GM21528 (cell line): Measurements from ENCODE around the gene PADI4.

Source experiments
- ATAC-seq: cut with Tn5 transposase; IDR thresholded peaks from one replicate; pipeline ENCODE4 v1.9.1; 2021; ENCODE audit warnings: mild to moderate bottlenecking, moderate library complexity; ENCODE audit not compliant: unreplicated experiment, low FRiP score

PADI4 gene

GRCh38 chr1:17280894-17281293 lies 27.1 kb upstream of the PADI4 start:
- ATAC-seq = no peak

GRCh38 chr1:17281775-17282181 lies 26.2 kb upstream of the PADI4 start:
- no peak for ATAC-seq

GRCh38 chr1:17282836-17283235 lies 25.2 kb upstream of the PADI4 start:
- no peak for ATAC-seq

- ATAC-seq = no peak
Observed at GRCh38 chr1:17286646-17287045, 21.4 kb upstream of the PADI4 start.

- ATAC-seq = no peak
Observed at GRCh38 chr1:17287130-17287776, 20.7 kb upstream of the PADI4 start.

GRCh38 chr1:17289721-17290120 lies 18.3 kb upstream of the PADI4 start:
- ATAC-seq = no peak

- ATAC-seq = no peak
Observed at GRCh38 chr1:17290553-17290952, 17.4 kb upstream of the PADI4 start.

- no peak for ATAC-seq
Observed at GRCh38 chr1:17292299-17293160, 15.5 kb upstream of the PADI4 start.

- no peak for ATAC-seq
Observed at GRCh38 chr1:17293681-17294425, 14.1 kb upstream of the PADI4 start.

GRCh38 chr1:17295292-17295691 lies 12.7 kb upstream of the PADI4 start:
- ATAC-seq = no peak

GRCh38 chr1:17296086-17296485 lies 11.9 kb upstream of the PADI4 start:
- ATAC-seq = no peak

- no peak for ATAC-seq
Observed at GRCh38 chr1:17297991-17298390, 10.0 kb upstream of the PADI4 start.

GRCh38 chr1:17301767-17302166 lies 6.2 kb upstream of the PADI4 start:
- no peak for ATAC-seq

- ATAC-seq = no peak
Observed at GRCh38 chr1:17304151-17304825, 3.7 kb upstream of the PADI4 start.

- no peak for ATAC-seq
Observed at GRCh38 chr1:17304826-17305175, 3.2 kb upstream of the PADI4 start.

GRCh38 chr1:17305576-17306095 lies 2.4 kb upstream of the PADI4 start:
- ATAC-seq = no peak

GRCh38 chr1:17306407-17306806 lies 1.6 kb upstream of the PADI4 start:
- ATAC-seq = no peak

- no peak for ATAC-seq
Observed at GRCh38 chr1:17306921-17307320, 1.1 kb upstream of the PADI4 start.

GRCh38 chr1:17307329-17307728 lies 668 bp upstream of the PADI4 start:
- ATAC-seq = no peak

GRCh38 chr1:17308593-17308992 lies 596 bp downstream of the PADI4 start:
- no peak for ATAC-seq
